Peyer's patch (tissue), 4 donors: ENCODE measurements around the gene NAV3. TPM values are rescaled to one million over a fixed set of nuclear protein-coding genes. Genes with fewer than 3 reads are reported as not detected.
"Not testable (repeated sequence)": the region's sequence is repeated elsewhere in the genome, so short reads cannot be mapped to it uniquely, and the experiment has no call there.

Experiments
- DNase-seq, 3 donors: peaks; one replicate each; pipeline ENCODE4 v3.0.0-alpha.2; 2017 to 2019
- H3K27ac ChIP-seq, 4 donors: fragments of 200-600 bp; sonication (generic); one replicate each; pipeline ENCODE4 v1.5.1; 2016 to 2019
- H3K27me3 ChIP-seq, 2 donors: fragments of 200-600 bp; sonication (generic); one replicate each; pipeline ENCODE4 v1.5.1; 2019
- H3K36me3 ChIP-seq, 3 donors: fragments of 200-600 bp; sonication (generic); one replicate each; pipeline ENCODE4 v1.5.1; 2016 to 2019
- H3K4me1 ChIP-seq, 4 donors: fragments of 200-600 bp; sonication (generic); one replicate each; pipeline ENCODE4 v1.5.1; 2016 to 2019
- H3K4me3 ChIP-seq, 4 donors: fragments of 200-600 bp; sonication (generic); 1 replicate in 3 of 4; 2 replicates in 1 of 4; pipeline ENCODE4 v1.5.1; 2016 to 2019; ENCODE audit warnings: mild to moderate bottlenecking in 1 of 4
- H3K9me3 ChIP-seq, 4 donors: fragments of 200-600 bp; sonication (generic); one replicate each; pipeline ENCODE4 v1.5.1; 2016 to 2019; ENCODE audit warnings: mild to moderate bottlenecking in 1 of 4
- POLR2A ChIP-seq, 2 donors: fragments of 450-650 bp; IDR thresholded peaks; one replicate each; pipeline ENCODE4 v1.5.1; 2017; ENCODE audit warnings: antibody characterized with exemption in 2 of 2, mild to moderate bottlenecking in 2 of 2, moderate library complexity in 2 of 2
- total RNA-seq, 4 donors: library from RNA; depleted of rRNA; stranded (reverse); fragments of >200 nt; gene quantifications; one replicate each; pipeline ENCODE4 v1.1.0, GENCODE V29; 2016
- TF ChIP-seq, protein P1 (sequence below), 6 experiments: fragments of 450-650 bp in 4 of 6; fragments of 200-600 bp in 2 of 6; sonication (generic) in 1 of 6; IDR thresholded peaks; one replicate each; pipeline ENCODE4 v1.5.1; 2017 to 2019; ENCODE audit warnings: antibody characterized with exemption in 6 of 6, mild to moderate bottlenecking in 3 of 6, moderate library complexity in 1 of 6

The NAV3 gene
- total RNA-seq, 4 donors from 2014 or later: 1.9 to 4.1 (median 2.8) TPM

DNA sequence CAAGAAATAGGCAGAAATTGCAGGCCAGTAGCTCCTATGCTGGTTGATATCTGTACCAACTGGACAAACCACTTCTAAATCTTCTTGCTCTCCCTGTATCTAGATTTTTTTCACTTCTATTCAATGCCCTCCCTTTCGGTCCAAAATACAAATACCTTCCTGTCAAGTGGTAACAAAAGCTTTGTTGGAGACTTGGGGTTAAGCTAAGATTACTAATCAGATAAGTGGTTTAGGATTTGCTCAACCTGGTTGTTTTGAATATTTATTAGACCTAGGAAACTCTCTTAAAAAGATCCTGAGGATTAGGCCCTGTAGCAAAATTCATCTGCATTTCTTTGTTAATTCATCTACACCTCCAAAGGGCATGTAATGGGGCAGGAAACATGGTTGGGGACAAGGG lies 410.1 kb downstream of the NAV3 start:
- Histone ChIP-seq H3K27me3 (no peaks in the 10 kb centered on the region), H3K36me3 (no peaks in the 10 kb centered on the region), H3K4me3 (no peak overlapping the region), H3K9me3 (no peaks in the 10 kb centered on the region), H3K27ac (no peak overlapping the region), H3K4me1 (no peaks in the 10 kb centered on the region)
- TF ChIP-seq, protein P1, sequence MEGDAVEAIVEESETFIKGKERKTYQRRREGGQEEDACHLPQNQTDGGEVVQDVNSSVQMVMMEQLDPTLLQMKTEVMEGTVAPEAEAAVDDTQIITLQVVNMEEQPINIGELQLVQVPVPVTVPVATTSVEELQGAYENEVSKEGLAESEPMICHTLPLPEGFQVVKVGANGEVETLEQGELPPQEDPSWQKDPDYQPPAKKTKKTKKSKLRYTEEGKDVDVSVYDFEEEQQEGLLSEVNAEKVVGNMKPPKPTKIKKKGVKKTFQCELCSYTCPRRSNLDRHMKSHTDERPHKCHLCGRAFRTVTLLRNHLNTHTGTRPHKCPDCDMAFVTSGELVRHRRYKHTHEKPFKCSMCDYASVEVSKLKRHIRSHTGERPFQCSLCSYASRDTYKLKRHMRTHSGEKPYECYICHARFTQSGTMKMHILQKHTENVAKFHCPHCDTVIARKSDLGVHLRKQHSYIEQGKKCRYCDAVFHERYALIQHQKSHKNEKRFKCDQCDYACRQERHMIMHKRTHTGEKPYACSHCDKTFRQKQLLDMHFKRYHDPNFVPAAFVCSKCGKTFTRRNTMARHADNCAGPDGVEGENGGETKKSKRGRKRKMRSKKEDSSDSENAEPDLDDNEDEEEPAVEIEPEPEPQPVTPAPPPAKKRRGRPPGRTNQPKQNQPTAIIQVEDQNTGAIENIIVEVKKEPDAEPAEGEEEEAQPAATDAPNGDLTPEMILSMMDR (IDR thresholded peaks at IDR 0.05): no peak
- no peak for TF ChIP-seq POLR2A (IDR thresholded peaks at IDR 0.05)
- no peak for DNase-seq

DNA sequence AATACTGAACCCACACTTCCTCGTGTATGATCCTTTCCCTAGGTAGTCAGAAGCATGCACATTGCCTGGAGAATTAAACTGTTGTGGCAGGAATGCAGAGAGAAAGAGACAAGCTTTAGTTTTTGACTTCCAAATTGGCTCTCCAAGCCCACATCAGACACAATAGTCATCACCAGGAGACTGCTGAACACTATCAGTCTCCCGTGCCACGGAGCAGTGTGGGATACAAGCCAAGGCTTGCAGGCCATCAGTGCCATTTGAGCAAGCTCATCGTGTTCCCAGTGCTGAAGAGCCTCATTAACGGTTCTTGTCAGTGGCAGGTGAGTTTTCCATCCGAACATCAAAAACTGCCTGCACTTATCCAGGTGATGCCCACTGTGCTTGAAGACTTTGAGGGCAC lies 410.8 kb downstream of the NAV3 start:
- TF ChIP-seq POLR2A (IDR thresholded peaks at IDR 0.05): no peak
- TF ChIP-seq, protein P1 (IDR thresholded peaks at IDR 0.05): no peak
- Histone ChIP-seq H3K27me3 (no peaks in the 10 kb centered on the region), H3K27ac (no peak overlapping the region), H3K4me1 (no peaks in the 10 kb centered on the region), H3K9me3 (no peaks in the 10 kb centered on the region), H3K4me3 (no peak overlapping the region), H3K36me3 (no peaks in the 10 kb centered on the region)
- DNase-seq: no peak

DNA sequence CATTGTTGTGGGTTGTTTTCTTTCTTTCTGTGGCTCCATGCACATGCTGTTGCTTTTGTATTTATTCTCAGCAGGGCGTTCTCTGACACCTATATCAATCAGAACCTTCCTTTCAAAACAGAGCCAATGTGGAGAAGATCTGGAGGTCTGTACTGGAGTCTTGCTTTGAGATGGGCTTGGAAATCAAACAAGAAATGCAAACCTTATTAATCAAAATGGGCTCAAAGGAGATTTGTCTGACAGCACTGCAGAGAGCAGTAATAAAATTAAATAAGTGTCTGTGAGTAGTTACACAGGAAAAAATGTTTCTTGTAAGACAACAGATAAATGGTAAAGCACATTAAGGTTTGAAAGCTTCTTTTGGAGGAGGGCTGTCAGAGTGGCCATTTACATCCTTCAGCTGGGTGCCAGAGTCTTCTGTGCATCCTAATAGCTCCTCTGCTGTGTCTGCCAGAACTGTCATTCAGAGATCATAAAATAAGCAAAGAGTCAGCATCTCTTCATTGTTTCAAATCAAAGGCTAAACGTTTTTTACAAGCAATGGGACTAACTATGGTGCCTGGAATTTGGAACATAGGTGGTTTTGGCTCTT lies 414.3 kb downstream of the NAV3 start:
- DNase-seq: no peak
- Histone ChIP-seq H3K27ac (no peak overlapping the region), H3K4me3 (no peak overlapping the region), H3K9me3 (no peaks in the 10 kb centered on the region), H3K4me1 (no peaks in the 10 kb centered on the region), H3K36me3 (no peaks in the 10 kb centered on the region), H3K27me3 (no peaks in the 10 kb centered on the region)
- TF ChIP-seq, protein P1 (IDR thresholded peaks at IDR 0.05): no peak
- no peak for TF ChIP-seq POLR2A (IDR thresholded peaks at IDR 0.05)

DNA sequence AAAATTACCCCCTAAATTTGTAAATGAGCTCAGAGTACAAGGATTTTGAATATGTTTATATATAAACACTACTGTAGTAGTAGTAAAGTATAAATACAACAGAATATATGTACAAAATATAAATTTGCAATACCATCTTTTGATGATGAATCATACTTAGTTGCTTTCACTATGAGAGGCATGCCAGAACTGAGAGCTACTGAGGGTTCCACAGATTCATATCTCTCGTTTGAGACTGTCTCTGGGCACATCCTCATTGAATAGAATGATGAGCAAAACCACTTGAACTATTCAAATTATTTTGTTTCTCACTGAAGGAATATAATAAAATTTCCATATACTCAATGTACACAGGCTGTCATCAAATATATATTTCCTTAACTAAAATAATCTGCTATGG lies 417.6 kb downstream of the NAV3 start:
- no peak for DNase-seq

DNA sequence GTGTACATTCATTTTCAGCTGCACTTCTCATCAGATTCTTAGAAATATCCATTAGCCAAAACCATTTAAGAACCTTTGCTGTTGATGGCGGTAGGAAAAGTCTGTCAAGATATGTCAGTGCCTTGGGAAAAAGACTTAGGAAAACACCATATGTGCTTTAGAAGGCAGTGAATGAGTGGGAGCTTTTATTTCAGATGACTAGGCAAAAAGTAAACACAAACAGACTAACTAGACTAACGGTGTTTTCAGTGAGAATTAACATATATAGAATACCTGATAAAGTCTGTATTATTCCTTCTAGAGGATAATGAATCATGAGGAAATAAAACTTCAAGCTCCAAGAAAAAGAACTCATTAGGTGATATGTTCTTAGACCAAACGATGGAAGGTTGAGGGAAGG lies 418.9 kb downstream of the NAV3 start:
- no peaks in the 10 kb centered on the region for H3K9me3 ChIP-seq
- H3K36me3 ChIP-seq: no peaks in the 10 kb centered on the region
- no peak for DNase-seq
- no peak overlapping the region for H3K4me3 ChIP-seq
- H3K27ac ChIP-seq: no peak overlapping the region
- no peaks in the 10 kb centered on the region for H3K4me1 ChIP-seq
- TF ChIP-seq, protein P1 (IDR thresholded peaks at IDR 0.05): no peak
- no peak for TF ChIP-seq POLR2A (IDR thresholded peaks at IDR 0.05)
- no peaks in the 10 kb centered on the region for H3K27me3 ChIP-seq

More for the DNA sequence above, 417.6 kb downstream of the NAV3 start:
- no peak for TF ChIP-seq POLR2A (IDR thresholded peaks at IDR 0.05)
- Histone ChIP-seq H3K36me3 (no peaks in the 10 kb centered on the region), H3K27ac (no peak overlapping the region), H3K27me3 (no peaks in the 10 kb centered on the region), H3K4me1 (no peaks in the 10 kb centered on the region), H3K4me3 (no peak overlapping the region), H3K9me3 (no peaks in the 10 kb centered on the region)

DNA sequence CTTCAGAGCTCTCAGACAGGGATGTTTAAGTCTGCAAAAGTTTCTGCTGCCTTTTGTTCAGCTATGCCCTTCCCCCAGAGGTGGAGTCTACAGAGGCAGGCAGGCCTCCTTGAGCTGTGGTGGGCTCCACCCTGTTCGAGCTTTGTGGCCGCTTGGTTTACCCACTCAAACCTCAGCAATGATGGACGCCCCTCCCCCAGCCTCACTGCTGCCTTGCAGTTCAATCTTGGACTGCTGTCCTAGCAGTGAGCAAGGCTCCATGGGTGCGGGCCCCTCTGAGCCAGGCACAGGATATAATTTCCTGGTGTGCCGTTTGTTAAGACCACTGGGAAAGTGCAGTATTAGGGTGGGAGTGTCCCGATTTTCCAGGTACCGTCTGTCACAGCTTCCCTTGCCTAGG lies 427.0 kb downstream of the NAV3 start:
- H3K36me3 ChIP-seq, H3K27me3 ChIP-seq, DNase-seq, H3K4me1 ChIP-seq, H3K4me3 ChIP-seq, H3K9me3 ChIP-seq, H3K27ac ChIP-seq: not testable (repeated sequence)

DNA sequence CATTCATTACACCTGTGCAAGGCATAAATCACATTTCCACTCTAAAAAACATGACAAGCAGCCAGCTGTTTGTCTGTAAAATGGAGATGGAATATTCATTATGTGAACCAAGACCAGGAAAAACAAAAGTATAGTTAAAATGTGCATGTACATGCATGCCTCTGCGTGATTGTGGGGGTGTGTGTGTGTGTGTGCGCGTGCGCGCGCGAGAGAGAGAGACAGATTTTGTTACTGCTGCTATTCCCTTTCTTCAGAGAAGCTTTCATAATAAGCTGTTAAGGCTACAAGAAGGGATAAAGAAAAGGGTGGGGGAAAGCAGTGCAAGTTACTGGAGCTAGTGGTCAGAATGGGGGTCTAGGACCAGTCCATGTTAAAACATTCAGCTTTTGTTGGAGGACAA lies 430.3 kb downstream of the NAV3 start:
- DNase-seq: no peak
- H3K9me3 ChIP-seq: no peaks in the 10 kb centered on the region
- H3K27me3 ChIP-seq: no peaks in the 10 kb centered on the region
- TF ChIP-seq POLR2A (IDR thresholded peaks at IDR 0.05): no peak
- TF ChIP-seq, protein P1 (IDR thresholded peaks at IDR 0.05): no peak
- H3K4me3 ChIP-seq: no peak overlapping the region
- no peaks in the 10 kb centered on the region for H3K4me1 ChIP-seq
- H3K27ac ChIP-seq: no peak overlapping the region
- no peaks in the 10 kb centered on the region for H3K36me3 ChIP-seq
